ENCODE measurements around the gene CDA.

DNA sequence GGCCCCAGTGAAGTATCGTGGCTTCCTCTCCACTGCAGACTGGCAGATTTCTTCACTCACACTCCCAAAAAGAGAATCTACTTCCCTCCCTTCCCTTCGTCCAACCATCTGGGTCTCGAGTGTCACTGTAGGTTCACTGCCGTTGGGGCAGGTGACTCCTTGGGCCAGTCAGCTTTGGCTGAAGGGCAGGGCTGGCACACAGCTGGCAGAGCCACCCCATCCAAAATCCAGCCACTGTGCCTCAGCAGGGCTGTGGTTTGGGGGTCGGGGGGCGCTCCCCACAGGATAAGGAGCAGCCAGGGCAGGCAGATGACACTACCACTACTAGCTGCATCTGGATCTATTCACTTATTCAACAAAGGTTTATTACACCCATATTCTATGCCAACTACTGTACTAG lies 54.2 kb downstream of the CDA start:
- TF ChIP-seq, protein P1, sequence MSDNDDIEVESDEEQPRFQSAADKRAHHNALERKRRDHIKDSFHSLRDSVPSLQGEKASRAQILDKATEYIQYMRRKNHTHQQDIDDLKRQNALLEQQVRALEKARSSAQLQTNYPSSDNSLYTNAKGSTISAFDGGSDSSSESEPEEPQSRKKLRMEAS (IDR thresholded peaks at IDR 0.05; ENCODE audit: low read depth, low read length): no peak
- TF ChIP-seq, protein P2, sequence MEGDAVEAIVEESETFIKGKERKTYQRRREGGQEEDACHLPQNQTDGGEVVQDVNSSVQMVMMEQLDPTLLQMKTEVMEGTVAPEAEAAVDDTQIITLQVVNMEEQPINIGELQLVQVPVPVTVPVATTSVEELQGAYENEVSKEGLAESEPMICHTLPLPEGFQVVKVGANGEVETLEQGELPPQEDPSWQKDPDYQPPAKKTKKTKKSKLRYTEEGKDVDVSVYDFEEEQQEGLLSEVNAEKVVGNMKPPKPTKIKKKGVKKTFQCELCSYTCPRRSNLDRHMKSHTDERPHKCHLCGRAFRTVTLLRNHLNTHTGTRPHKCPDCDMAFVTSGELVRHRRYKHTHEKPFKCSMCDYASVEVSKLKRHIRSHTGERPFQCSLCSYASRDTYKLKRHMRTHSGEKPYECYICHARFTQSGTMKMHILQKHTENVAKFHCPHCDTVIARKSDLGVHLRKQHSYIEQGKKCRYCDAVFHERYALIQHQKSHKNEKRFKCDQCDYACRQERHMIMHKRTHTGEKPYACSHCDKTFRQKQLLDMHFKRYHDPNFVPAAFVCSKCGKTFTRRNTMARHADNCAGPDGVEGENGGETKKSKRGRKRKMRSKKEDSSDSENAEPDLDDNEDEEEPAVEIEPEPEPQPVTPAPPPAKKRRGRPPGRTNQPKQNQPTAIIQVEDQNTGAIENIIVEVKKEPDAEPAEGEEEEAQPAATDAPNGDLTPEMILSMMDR (IDR thresholded peaks at IDR 0.05; ENCODE audit: low read depth, low read length): no peak
- TF ChIP-seq POLR2A (IDR thresholded peaks at IDR 0.05; ENCODE audit: extremely low read depth, insufficient read length): no peak

All from NB4 (cell line).